GM21360 (cell line): ENCODE results near the gene PRLR.
"Not testable (repeated sequence)": the region's sequence is repeated elsewhere in the genome, so short reads cannot be mapped to it uniquely, and the experiment has no call there.

Experiments used
- ATAC-seq: cut with Tn5 transposase; IDR thresholded peaks from one replicate; pipeline ENCODE4 v1.9.1; 2021; ENCODE audit warnings: mild to moderate bottlenecking, moderate library complexity; ENCODE audit not compliant: unreplicated experiment

The PRLR gene

DNA sequence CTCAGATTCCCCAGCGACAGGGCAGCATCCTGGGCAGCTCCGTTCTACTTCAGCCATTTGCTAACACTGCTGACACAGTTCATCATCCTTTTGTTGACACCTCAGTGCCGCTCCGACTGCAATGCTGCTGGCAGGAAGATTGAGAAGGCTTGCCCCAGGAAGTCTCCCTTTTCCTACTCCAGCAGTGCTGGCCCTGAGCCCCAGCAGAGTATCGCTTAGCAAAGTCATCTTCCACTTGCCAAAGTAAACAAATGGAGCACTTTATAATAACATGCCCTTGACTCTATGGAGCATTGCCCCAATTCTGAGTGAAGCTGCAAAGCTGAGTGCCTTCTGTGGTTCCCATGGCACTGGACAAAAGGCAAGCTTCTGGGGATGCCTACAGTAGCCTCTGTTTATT is 32.2 kb downstream of the PRLR start:
- ATAC-seq = no peak

DNA sequence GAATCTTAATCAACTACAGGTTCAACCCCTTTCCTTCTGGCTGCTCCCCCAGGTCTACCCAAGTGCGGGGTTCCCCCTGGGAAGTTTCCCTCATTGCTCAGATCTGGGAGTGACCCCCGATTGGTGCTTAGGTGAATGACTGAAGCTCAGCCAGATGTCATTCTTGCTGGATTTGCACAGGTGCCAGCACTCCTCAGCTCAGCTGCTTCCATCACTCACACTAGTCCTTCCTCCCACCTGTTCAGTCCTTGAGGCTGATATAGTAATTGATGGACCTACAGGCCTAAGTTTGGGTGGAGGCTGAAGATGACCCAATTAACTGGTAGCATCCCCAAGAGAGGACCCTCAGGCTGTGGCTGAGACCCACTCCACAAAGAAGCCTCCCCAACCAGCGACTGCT is 32.9 kb downstream of the PRLR start:
- ATAC-seq = no peak

- no peak for ATAC-seq
Measured at GRCh38 chr5:35195472-35195852, 34.8 kb downstream of the PRLR start.

GRCh38 chr5:35194635-35195471 is 35.4 kb downstream of the PRLR start:
- peak; percentile 92 for ATAC-seq

DNA sequence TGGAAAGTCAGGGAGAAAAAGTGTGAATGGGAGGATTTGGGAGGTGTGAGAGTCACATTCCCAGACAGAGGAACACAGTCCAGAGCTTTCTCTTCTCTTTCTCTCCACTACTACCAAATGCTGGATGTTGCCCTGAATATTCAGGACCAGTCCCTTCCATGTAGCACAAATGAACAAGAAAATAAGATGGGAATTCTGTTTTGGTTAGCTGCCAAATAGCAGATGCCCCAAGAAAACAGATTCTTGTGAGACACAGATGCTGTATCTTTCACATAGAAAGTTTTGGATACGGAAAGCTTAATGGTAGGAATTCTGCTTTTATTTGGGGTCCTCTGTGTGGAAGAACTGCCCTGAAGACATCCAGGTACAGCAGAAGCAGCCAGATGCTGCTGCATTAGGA is 37.8 kb downstream of the PRLR start:
- ATAC-seq = no peak

GRCh38 chr5:35189801-35190200 is 40.5 kb downstream of the PRLR start:
- ATAC-seq = not testable (repeated sequence)

GRCh38 chr5:35188031-35188457 is 42.2 kb downstream of the PRLR start:
- no peak for ATAC-seq

DNA sequence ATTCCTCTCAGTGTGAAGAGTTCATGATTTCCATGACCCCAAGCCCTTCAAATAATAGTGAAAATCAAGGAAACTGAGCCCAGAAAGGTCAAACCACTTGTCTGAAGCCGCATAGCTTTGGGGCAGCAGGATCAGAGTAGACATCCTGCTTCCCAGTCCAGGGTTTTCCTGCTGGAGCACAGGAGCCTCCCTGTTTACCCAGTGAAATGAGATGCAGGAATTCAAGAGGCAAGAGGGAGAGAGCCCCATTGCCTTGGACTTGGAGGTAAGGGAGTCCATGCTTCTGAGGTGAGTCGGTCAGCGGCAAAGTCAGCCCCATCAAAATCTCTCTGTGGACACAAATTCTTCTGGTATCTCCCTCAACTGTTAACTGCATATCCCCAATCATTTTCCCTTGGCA is 42.7 kb downstream of the PRLR start:
- not testable (repeated sequence) for ATAC-seq

DNA sequence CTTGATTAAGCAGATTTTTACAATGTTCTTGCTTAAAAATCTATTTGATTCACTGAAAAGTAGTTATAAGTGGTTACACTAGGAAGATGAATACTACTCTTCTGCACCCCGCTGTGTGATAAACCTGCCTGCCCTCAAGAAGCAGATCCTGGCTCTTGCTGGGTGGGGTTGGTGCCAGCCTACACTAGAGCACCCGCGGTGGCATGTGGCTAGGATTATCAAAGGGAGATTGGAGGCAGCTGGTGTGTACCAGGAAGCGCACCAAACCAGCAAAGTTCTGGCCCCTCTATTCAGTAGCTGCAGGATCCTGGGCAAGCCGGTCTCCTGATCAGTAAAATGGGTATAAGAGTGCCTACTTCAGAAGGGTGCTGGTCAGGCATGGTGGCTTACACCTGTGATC is 43.5 kb downstream of the PRLR start:
- ATAC-seq = no peak

DNA sequence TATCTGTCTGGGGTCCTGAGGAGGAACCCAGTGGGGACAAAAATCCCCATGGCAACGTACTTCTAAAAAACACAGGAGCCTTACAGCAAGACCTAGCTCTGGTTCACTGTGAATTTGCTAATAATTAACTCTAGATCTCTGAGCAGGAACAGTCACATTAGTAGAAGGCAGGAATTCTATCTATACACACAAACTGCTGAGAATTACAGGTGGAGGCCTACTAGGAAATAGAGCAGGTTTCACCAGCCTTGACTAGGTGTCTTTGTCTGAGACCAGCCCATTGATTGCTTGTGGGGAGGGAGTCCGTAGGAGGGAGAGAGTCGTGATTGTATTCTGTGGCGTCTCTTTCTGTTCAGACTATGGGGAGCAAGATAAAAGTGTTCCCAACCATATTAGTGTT is 44.8 kb downstream of the PRLR start:
- no peak for ATAC-seq

GRCh38 chr5:35183556-35183955 is 46.7 kb downstream of the PRLR start:
- peak; percentile 18 for ATAC-seq

GRCh38 chr5:35182910-35183535 is 47.3 kb downstream of the PRLR start:
- peak; percentile 76 for ATAC-seq

DNA sequence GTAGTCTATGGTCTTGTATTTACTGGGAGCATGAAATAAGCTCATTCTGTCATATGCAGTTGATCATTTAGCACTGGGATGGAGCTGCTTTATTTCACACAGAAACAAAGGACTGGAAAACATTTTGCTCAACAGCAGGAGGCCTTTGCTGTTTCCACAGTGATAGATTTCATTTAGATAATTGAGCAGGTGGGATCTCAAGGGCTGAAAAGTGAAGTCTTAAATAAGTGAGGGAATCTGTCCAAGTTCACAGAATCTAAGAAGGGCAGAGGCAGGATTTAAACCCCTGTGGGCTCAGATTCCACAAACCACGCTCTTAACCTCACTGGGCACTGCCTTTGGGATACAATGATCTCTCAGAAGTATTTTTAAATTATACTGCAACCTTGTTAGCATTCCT is 47.8 kb downstream of the PRLR start:
- ATAC-seq = no peak

- no peak for ATAC-seq
Measured at GRCh38 chr5:35180046-35180445, 50.2 kb downstream of the PRLR start.

DNA sequence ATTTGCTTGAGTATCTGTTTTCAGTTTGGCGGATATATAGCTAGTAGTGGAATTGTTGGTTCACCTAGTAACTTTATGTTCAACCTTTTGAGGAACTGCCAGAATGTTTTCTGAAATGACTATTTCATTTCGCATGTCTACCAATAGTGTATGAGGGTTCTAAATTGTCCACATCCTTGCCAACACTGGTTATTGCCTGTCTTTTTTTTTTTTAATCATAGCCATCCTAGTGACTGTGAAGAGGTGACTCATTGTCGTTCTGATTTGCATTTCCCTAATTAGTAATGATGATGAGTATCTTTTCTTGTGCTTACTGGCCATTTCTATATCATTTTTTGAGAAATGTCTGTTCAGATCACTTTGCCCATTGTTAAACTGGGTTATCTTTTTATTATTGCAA is 52.5 kb downstream of the PRLR start:
- ATAC-seq = no peak

DNA sequence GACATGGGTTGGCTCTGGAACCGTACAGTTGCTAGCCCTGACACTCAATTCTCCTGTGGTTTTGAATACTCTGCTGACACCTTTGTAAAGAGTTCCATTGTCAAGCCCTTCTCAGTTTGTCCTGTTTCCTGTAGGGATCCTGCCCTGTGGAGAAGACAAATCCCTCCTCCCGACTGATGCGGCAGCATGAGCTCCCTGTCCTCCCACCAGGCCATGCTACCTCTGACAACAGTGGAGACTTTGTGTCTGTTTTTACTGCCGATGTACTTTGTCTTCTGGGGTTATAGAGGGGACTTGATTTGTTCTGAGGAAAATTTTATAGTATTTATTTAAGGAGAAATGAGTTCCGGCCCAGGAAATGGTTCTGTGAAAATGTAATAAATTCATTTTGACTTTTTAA is 57.8 kb downstream of the PRLR start:
- no peak for ATAC-seq

DNA sequence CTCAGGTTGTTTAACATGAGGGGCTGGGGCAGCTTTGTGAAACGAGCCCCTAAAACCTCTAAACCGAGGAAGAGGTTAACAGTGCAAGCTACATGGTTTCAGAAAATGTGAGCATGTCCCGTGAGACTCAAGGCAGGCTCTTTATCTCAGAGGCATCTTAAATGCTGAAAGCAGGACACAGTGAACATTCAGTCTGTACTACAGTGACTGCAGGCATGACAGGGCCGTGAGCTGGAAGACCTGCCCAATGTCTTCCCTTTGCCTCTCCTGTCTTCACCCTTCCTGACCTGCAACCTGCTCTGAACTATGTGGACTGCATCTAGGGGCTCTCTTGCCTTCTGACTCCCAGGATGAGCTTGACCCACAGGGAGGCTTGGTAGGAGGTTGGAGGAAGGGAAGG is 58.3 kb downstream of the PRLR start:
- no peak for ATAC-seq

- ATAC-seq = no peak
Measured at GRCh38 chr5:35171078-35171477, 59.2 kb downstream of the PRLR start.

DNA sequence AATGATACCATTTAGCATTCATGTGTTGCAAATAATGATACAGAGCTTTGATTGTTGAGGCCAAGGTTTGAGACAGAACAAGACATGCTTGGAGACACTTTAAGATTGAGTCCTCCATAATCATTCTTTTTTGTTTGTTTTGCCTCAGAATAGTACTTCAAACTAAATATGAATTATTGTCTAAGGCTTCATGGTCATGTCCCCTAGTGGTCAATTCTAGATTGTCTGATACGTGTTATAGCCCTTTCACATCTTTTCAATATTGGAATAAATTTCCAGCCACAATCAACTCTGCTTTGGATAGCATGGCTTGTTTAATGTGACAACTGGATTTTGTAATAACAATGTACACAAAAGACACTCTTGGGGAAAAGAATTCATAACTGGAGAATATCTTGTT is 64.2 kb downstream of the PRLR start:
- no peak for ATAC-seq

- no peak for ATAC-seq
Measured at GRCh38 chr5:35164860-35165542, 65.3 kb downstream of the PRLR start.

DNA sequence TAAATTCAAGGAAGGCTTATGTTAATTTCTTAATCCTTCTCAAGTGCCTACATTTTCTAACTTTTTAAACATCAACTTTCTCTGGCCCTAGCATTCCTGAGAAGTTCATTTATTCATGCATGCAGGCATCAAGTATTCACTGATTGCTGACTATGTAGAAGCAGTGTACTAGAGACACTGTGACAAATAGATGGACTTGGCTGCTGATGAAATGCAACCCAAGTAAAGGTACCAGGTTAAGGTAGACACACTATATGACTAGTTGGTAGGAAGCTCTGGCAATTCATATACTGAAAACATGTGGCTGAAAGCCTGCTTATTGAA is 66.6 kb downstream of the PRLR start:
- ATAC-seq = no peak
